Frontal cortex (tissue), 4 donors: ENCODE data around the gene ATL3. TPM values are rescaled to one million over a fixed set of nuclear protein-coding genes. Genes with fewer than 3 reads are reported as not detected.
"Not testable (repeated sequence)": the region's sequence is repeated elsewhere in the genome, so short reads cannot be mapped to it uniquely, and the experiment has no call there.

Experiments
- DNase-seq, 2 donors: peaks; one replicate each; pipeline ENCODE4 v3.0.0; 2012; ENCODE audit warnings: low spot score in 2 of 2
- FAIRE-seq: peaks from 2 replicates; lab custom pipeline; 2012; peaks lifted over from hg19 to GRCh38; lab: Jason Lieb, UNC
- total RNA-seq: library from RNA; depleted of rRNA; stranded (reverse); fragments of >200 nt; gene quantifications from one replicate; pipeline ENCODE4 v1.2.3, GENCODE V29; 2014
- donor health status: control.
- donor health status: control.
- donor health status: control.

Gene ATL3
- total RNA-seq, 1 donor from 2014 or later: 21.6 TPM

- DNase-seq: peak in 1 of 2 donors; percentile 46
- FAIRE-seq: no peak
These were observed 11.2 kb upstream of the ATL3 start for GRCh38 chr11:63682066-63683021.

- FAIRE-seq (no peak), DNase-seq (peak; percentile 87 to 91)
These were observed 10.3 kb upstream of the ATL3 start, which contains the start of gene RTN3 for GRCh38 chr11:63681321-63682065. RTN3 (plus strand) TSS chr11:63681500; CDS start chr11:63681637, 137 bp downstream.

GRCh38 chr11:63680834-63681320 lies 9.7 kb upstream of the ATL3 start:
- DNase-seq (peak; percentile 40 to 47), FAIRE-seq (no peak)

DNA sequence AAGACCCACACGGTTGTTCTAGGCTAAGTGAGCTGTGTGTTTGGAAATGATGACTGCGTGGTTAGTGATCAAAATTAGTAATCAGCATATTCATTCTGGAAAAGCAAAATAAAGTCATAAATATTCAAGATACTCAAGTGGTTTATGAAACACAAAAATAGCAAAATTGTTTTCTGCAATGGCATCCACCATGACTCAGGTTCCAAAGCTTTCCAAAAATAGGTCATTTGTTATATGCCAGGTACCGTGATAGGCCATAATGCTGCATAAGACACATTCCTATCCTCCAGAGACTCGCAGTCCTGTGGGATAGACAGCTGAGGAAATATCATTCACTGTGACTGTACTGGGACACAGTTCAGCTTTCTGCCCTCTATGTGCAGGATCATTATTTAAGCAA lies 2.4 kb upstream of the ATL3 start:
- no peak for FAIRE-seq
- DNase-seq: no peak

- no peak for FAIRE-seq
- DNase-seq: no peak
These were observed 1.9 kb upstream of the ATL3 start for GRCh38 chr11:63672936-63673539.

DNA sequence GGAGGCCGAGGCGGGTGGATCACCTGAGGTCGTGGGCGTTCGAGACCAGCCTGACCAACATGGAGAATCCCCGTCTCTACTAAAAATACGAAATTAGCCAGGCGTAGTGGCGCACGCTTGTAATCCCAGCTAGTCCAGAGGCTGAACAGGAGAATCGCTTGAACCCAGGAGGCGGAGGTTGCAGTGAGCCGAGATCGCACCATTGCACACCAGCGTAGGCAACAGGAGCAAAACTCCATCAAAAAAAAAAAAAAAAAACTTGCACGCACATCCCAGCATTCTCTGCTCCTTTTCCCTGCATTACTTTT lies 934 bp upstream of the ATL3 start:
- DNase-seq (no peak), FAIRE-seq (no peak)

DNA sequence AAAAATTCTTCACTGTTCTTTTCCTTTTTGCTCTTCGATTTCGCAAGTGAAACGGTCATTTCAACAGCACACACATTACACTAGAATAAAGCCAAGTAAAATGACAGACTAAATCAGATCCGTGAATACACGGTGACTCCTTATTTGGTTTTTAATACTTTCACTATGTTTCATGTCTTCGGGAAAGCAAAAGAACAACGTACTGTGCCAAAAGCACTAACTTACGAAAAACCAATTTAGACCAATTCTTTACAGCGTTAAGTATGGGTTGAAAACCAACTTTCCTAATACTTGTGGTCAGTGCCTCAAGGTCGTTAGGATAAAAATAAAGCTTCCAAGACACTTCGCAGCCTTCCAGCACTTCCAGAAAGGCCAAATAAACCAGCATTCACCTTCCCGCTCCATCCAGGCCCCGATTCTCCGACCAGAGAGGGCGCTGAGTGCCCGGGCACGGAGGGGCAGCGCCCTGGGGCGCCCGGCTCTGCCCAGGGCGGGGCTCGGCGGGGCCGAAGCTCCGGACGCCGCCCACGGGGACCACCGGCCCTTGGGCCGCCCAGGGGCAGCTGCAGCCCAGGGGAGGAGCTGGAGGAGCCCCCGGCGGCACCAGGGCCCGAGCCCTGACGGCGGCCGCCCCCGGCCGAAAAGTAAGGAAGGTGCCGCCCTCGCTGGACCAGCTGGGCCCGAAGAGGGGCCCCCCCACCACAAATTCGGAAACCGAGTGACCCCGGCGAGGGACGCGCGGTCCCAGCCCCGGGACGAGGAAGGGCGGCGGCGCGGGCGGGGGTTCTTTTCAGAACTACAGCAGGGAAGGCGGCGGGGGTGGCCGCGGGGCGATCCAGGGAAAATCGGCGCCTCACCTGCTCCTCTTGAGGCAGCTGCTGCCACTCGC lies 499 bp downstream of the ATL3 start:
- FAIRE-seq: no peak
- peak; percentile 70 to 76 for DNase-seq

- FAIRE-seq (no peak), DNase-seq (no peak)
These were observed 1.1 kb downstream of the ATL3 start for GRCh38 chr11:63670096-63670432.

DNA sequence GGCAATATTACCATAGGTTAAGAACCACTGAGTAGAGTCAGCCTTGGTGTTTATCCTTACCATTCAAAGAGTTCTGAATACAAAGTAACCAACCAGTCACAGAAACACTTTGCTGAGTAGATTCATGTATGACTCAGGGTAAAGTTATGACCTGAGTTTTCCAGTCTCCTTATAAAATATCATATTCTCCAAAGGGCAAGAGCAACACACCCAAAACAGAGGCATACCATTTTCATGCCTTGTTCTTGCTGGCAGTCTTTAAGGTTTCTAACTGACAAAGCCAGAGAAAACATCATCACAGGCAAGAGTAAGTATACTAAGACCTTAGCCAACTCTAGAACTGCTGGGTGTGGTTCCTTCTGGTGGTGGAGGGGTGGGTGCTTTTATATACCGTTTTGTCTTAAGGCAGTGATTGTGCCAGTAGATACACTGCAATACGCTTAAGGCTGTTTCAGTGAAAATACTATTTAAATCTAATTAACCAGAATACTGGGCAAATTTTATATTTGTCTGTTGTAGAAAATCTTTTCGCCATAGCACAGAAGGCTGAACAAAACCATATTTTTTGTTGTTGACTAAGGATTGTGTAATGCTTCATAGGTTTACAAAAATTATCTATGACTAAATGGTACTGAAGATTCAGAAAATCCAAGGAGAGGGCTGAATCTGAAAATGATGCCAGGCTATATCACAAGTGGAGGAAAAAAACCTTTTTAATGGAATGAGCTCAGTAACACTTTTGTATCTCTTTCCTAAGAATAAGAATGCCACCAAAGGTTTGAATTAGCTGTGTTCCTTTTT lies 3.0 kb downstream of the ATL3 start:
- DNase-seq: no peak
- no peak for FAIRE-seq

DNA sequence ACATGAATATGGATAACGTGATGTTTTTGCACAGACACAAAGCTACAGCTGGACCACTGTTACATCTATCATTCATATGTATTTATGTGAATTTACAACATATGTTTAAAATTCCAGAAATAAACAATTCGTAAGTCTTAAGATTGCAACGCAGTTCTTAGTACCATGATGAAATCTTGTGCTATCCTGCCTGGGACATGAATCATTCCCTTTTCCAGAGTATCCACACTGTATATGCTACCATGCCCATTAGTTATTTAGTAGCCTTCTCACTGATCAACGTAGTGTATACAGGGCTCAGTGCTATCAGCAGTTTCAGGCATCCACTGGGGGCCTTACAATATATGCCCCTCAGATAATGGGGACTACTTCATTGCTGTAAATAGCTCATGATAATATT lies 4.3 kb downstream of the ATL3 start:
- FAIRE-seq (no peak), DNase-seq (no peak)

DNA sequence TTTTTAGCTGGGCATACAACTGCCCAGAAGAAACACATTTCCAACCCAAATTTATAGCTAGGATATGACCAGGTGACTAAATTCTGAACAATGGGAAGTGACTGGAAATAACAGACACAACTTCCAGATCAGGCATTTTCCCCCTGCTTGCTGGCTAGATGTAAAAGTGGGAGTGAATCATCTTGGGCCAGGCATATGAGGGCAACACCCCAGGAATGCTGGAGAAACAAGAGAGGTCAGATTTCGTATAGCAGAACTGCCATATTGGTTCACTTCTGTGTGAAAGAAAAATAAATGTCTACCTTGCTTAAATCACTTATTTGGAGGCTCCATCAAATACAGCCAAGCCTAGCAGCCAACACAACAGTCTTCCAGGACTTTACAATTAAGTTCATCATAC lies 7.4 kb downstream of the ATL3 start:
- DNase-seq: no peak
- FAIRE-seq: no peak

DNA sequence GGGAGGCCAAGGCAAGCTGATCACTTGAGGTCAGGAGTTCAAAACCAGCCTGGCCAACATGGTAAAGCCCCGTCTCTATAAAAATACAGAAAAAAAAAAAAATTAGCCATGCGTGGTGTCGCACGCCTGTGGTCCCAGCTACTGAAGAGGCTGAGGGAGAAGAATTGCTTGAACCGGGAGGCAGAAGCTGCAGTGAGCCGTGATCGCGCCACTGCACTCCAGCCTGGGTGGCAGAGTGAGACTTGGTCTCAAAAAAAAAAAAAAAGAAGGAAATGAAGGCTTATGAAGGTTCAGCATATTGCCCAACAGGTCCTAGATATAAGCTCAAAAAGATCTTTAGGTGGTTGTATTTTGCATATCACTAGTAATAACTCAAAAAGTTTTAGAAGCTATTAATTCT lies 10.2 kb downstream of the ATL3 start:
- DNase-seq: no peak
- no peak for FAIRE-seq

DNA sequence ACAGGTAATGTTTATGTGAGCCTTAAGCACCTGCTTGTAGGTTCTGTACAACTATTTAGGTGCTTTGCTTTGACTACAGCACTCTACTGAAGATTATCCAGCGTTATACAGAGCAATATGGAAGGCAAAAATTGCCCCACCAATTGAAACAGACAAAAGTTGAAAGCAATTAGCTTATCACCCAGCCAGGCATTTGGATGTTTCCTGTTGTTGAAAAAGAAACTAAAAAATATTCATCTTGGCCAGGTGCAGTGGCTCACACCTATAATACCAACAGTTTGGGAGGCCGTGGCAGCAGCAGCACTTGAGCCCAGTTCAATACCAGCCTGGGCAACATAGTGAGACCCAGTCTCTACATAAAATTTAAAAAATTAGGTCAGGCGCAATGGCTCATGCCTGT lies 18.5 kb downstream of the ATL3 start:
- DNase-seq: no peak
- FAIRE-seq: no peak

GRCh38 chr11:63643205-63643604 lies 28.0 kb downstream of the ATL3 start:
- no peak for FAIRE-seq
- no peak for DNase-seq

DNA sequence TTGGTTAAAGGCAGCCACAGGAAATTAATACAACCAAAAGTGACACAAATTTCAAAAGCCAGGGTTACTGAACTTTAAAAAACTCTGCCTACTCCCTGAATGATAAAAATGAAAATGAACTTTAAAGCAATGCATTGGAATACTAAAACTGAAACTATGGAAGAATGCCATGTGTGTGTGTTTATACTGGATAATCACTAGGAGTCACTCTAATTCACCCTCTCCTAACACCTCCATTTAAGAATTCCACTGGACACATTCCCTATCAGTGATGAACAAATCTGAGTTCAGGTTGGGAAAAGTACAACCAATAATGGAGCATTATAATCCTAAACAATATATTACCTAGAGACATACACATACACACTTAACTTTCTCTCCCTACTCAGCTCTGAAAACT lies 29.4 kb downstream of the ATL3 start:
- no peak for DNase-seq
- no peak for FAIRE-seq

- FAIRE-seq (peak; percentile 44), DNase-seq (no peak)
These were observed 31.9 kb downstream of the ATL3 start for GRCh38 chr11:63639199-63639832.

GRCh38 chr11:63638436-63638835 lies 32.7 kb downstream of the ATL3 start:
- DNase-seq, FAIRE-seq: not testable (repeated sequence)

- peak; percentile 75 for FAIRE-seq
- DNase-seq: peak; percentile 53 to 75
These were observed 35.3 kb downstream of the ATL3 start for GRCh38 chr11:63635762-63636465.
